Measurements from ENCODE around the gene ARPC1A. TPM values are rescaled to one million over a fixed set of nuclear protein-coding genes. Genes with fewer than 3 reads are reported as not detected.
"Not testable (repeated sequence)": the region's sequence is repeated elsewhere in the genome, so short reads cannot be mapped to it uniquely, and the experiment has no call there.

Gene ARPC1A
- total RNA-seq, result 139 TPM
- long read RNA-seq, transcript ARPC1A-201 (10 exons, 1,565 nt), result major isoform, 122 of 130 reads
- long read RNA-seq, partial matches to known transcripts, result 5 of 130 reads
- long read RNA-seq, other reads (novel, unspliced or antisense), result 3 of 130 reads

GRCh38 chr7:99325592-99326407, at the start of gene ARPC1A:
Gene ARPC1A, plus strand, starts transcription at chr7:99325898. Its CDS starts 7,456 bp downstream, at chr7:99333354.
- intact Hi-C loops (cut with DNase I), result loop anchor here (5.0 to 10.0 kb wide), 2 partner anchors 82 to 181 kb away; partner anchors contain the start of genes BUD31, PDAP1 and SMURF1
- peak; percentile 98 for ATAC-seq
- peak; percentile 94 for DNase-seq (ENCODE audit: missing footprints)

- no peak for DNase-seq (ENCODE audit: missing footprints)
- intact Hi-C loops (cut with DNase I), result no loop called here
- ATAC-seq, result no peak
These were observed 47.5 kb upstream of the ARPC1A start for GRCh38 chr7:99278180-99278579.

- intact Hi-C loops (cut with DNase I), result loop anchor here (10.0 kb wide), 1 partner anchor 119 kb away; no protein-coding TSS in a partner anchor
- not testable (repeated sequence) for ATAC-seq; DNase-seq (ENCODE audit: missing footprints)
These were observed 41.5 kb upstream of the ARPC1A start for GRCh38 chr7:99284165-99284564.

- ATAC-seq, result no peak
- no peak for DNase-seq (ENCODE audit: missing footprints)
- intact Hi-C loops (cut with DNase I), result loop anchor here (10.0 kb wide), 1 partner anchor 123 kb away; no protein-coding TSS in a partner anchor
These were observed 37.7 kb upstream of the ARPC1A start for GRCh38 chr7:99287779-99288534.

- intact Hi-C loops (cut with DNase I), result loop anchor here (10.0 kb wide), 1 partner anchor 124 kb away; no protein-coding TSS in a partner anchor
- DNase-seq (ENCODE audit: missing footprints), result no peak
- ATAC-seq, result no peak
These were observed 36.5 kb upstream of the ARPC1A start for GRCh38 chr7:99289185-99289584.

GRCh38 chr7:99290148-99290547, 35.5 kb upstream of the ARPC1A start:
- ATAC-seq; intact Hi-C loops (cut with DNase I); DNase-seq (ENCODE audit: missing footprints): not testable (repeated sequence)

- DNase-seq (ENCODE audit: missing footprints), result no peak
- ATAC-seq, result no peak
- intact Hi-C loops (cut with DNase I), result no loop called here
These were observed 34.6 kb upstream of the ARPC1A start for GRCh38 chr7:99290980-99291607.

- intact Hi-C loops (cut with DNase I), result no loop called here
- DNase-seq (ENCODE audit: missing footprints) (no peak), ATAC-seq (no peak)
These were observed 33.6 kb upstream of the ARPC1A start for GRCh38 chr7:99292127-99292526.

- DNase-seq (ENCODE audit: missing footprints) (no peak), ATAC-seq (no peak)
These were observed 32.5 kb upstream of the ARPC1A start for GRCh38 chr7:99293167-99293566.

GRCh38 chr7:99293650-99294049, 32.0 kb upstream of the ARPC1A start:
- DNase-seq (ENCODE audit: missing footprints) (no peak), ATAC-seq (no peak)
- intact Hi-C loops (cut with DNase I), result no loop called here

More at GRCh38 chr7:99293167-99293566, 32.5 kb upstream of the ARPC1A start:
- intact Hi-C loops (cut with DNase I), result no loop called here

GRCh38 chr7:99296471-99296870, 29.2 kb upstream of the ARPC1A start:
- ATAC-seq (no peak), DNase-seq (ENCODE audit: missing footprints) (no peak)

GRCh38 chr7:99301496-99301895, 24.2 kb upstream of the ARPC1A start:
- no peak for DNase-seq (ENCODE audit: missing footprints)
- ATAC-seq, result no peak
- intact Hi-C loops (cut with DNase I), result no loop called here

More at GRCh38 chr7:99296471-99296870, 29.2 kb upstream of the ARPC1A start:
- intact Hi-C loops (cut with DNase I), result no loop called here

GRCh38 chr7:99305473-99306260, 20.0 kb upstream of the ARPC1A start:
- intact Hi-C loops (cut with DNase I), result no loop called here
- ATAC-seq, result peak; percentile 16
- DNase-seq (ENCODE audit: missing footprints), result no peak

- ATAC-seq, result no peak
These were observed 17.1 kb upstream of the ARPC1A start for GRCh38 chr7:99308461-99309074.

GRCh38 chr7:99309111-99309510, 16.6 kb upstream of the ARPC1A start:
- ATAC-seq, result no peak
- intact Hi-C loops (cut with DNase I), result no loop called here
- DNase-seq (ENCODE audit: missing footprints), result no peak

More at GRCh38 chr7:99308461-99309074, 17.1 kb upstream of the ARPC1A start:
- intact Hi-C loops (cut with DNase I), result no loop called here
- no peak for DNase-seq (ENCODE audit: missing footprints)

- intact Hi-C loops (cut with DNase I), result no loop called here
- no peak for ATAC-seq
- no peak for DNase-seq (ENCODE audit: missing footprints)
These were observed 15.7 kb upstream of the ARPC1A start for GRCh38 chr7:99310004-99310403.

- ATAC-seq (no peak), DNase-seq (ENCODE audit: missing footprints) (no peak)
- intact Hi-C loops (cut with DNase I), result no loop called here
These were observed 14.0 kb upstream of the ARPC1A start for GRCh38 chr7:99311702-99312101.
